IMR-90 (cell line): ENCODE results near the gene EDN3. TPM values are rescaled to one million over a fixed set of nuclear protein-coding genes. Genes with fewer than 3 reads are reported as not detected.

Experiments
- ATAC-seq: fragments of 200-7000 bp; cut with Tn5 transposase; 2 replicates; pipeline ENCODE4 v1.9.1; 2020; ENCODE audit warnings: low read depth, mild to moderate bottlenecking, moderate library complexity
- BruUV-seq: library from RNA; stranded (reverse); fragments of 400-500 nt; replicated peaks from 2 replicates; lab custom pipeline; 2021; lab: Mats Ljungman, UMichigan
- CTCF ChIA-PET: fragments of 300-600 bp; formaldehyde crosslinking; extraction: SDS; loops from one replicate; lab custom pipeline; 2021; ENCODE audit warnings: antibody characterized with exemption; lab: Yijun Ruan, JAX
- POLR2A ChIA-PET: fragments of 300-600 bp; sonication (Branson Sonifier 250); formaldehyde crosslinking; loops from one replicate; lab custom pipeline; 2022; ENCODE audit warnings: antibody characterized with exemption; ENCODE audit not compliant: unreplicated experiment; lab: Charles Lee
- DNase-seq: peaks from one replicate; pipeline ENCODE4 v3.0.0; 2013
- H2AFZ ChIP-seq: replicated peaks from 2 replicates; pipeline ENCODE3; 2013; ENCODE audit warnings: low read length, mild to moderate bottlenecking; ENCODE audit not compliant: poor library complexity
- H2AK5ac ChIP-seq: 2 replicates; pipeline ENCODE4 v1.6.1; 2013; ENCODE audit warnings: low read depth, low read length, inconsistent platforms
- H2AK9ac ChIP-seq: replicated peaks from 2 replicates; pipeline ENCODE3; 2013; ENCODE audit warnings: mild to moderate bottlenecking, low read depth, low read length, moderate library complexity; ENCODE audit not compliant: poor library complexity
- H2BK120ac ChIP-seq: 2 replicates; pipeline ENCODE4 v1.6.1; 2013; ENCODE audit warnings: low read depth, low read length, inconsistent platforms
- H2BK15ac ChIP-seq: 3 replicates; pipeline ENCODE4 v1.6.1; 2013; ENCODE audit warnings: low read depth, low read length, inconsistent platforms
- H2BK20ac ChIP-seq: 2 replicates; pipeline ENCODE4 v1.6.1; 2013; ENCODE audit warnings: low read depth, mild to moderate bottlenecking, inconsistent platforms, low read length, moderate library complexity
- H2BK5ac ChIP-seq: 2 replicates; pipeline ENCODE4 v1.6.1; 2013; ENCODE audit warnings: mild to moderate bottlenecking, low read depth, low read length, inconsistent platforms; ENCODE audit not compliant: poor library complexity, severe bottlenecking
- H3K14ac ChIP-seq: replicated peaks from 2 replicates; pipeline ENCODE4 v1.6.1; 2013; ENCODE audit warnings: low read depth, low read length, inconsistent platforms
- H3K18ac ChIP-seq: 2 replicates; pipeline ENCODE4 v1.6.1; 2013; ENCODE audit warnings: low read depth, low read length, control low read depth
- H3K23ac ChIP-seq: 2 replicates; pipeline ENCODE4 v1.6.1; 2013; ENCODE audit warnings: low read depth, low read length, inconsistent platforms
- H3K27ac ChIP-seq: 2 replicates; pipeline ENCODE4 v1.5.1; 2013; ENCODE audit warnings: mild to moderate bottlenecking, control low read depth, low read length; ENCODE audit not compliant: insufficient read depth
- H3K27me3 ChIP-seq: 2 replicates; pipeline ENCODE4 v1.6.1; 2013; ENCODE audit warnings: low read length; ENCODE audit not compliant: control insufficient read depth, insufficient read depth
- H3K36me3 ChIP-seq: 2 replicates; pipeline ENCODE4 v1.6.1; 2013; ENCODE audit warnings: low read length, mixed read lengths; ENCODE audit not compliant: control insufficient read depth, insufficient read depth
- H3K4ac ChIP-seq: 2 replicates; pipeline ENCODE4 v1.6.1; 2013; ENCODE audit warnings: low read depth, low read length, inconsistent platforms
- H3K4me1 ChIP-seq: 2 replicates; pipeline ENCODE4 v1.6.1; 2013; ENCODE audit warnings: low read length, mixed read lengths; ENCODE audit not compliant: control insufficient read depth, insufficient read depth
- H3K4me2 ChIP-seq: 2 replicates; pipeline ENCODE4 v1.6.1; 2013; ENCODE audit warnings: low read depth, mild to moderate bottlenecking, control low read depth, low read length, moderate library complexity
- H3K4me3 ChIP-seq: 2 replicates; pipeline ENCODE4 v1.5.1; 2013; ENCODE audit warnings: low read depth, mild to moderate bottlenecking, control low read depth, low read length, moderate library complexity; ENCODE audit not compliant: insufficient read depth
- H3K56ac ChIP-seq: 2 replicates; pipeline ENCODE4 v1.6.1; 2013; ENCODE audit warnings: low read length, inconsistent platforms; ENCODE audit not compliant: insufficient read depth; ENCODE audit errors: extremely low read depth
- H3K79me1 ChIP-seq, 2 experiments: 2 replicates each; pipeline ENCODE4 v1.6.1; 2013; ENCODE audit warnings: low read length in 2 of 2, inconsistent platforms in 1 of 2, low read depth in 1 of 2
- H3K9ac ChIP-seq: 2 replicates; pipeline ENCODE4 v1.6.1; 2013; ENCODE audit warnings: low read depth, low read length, control low read depth
- H3K9me1 ChIP-seq: 2 replicates; pipeline ENCODE4 v1.6.1; 2013; ENCODE audit warnings: low read length, inconsistent platforms; ENCODE audit not compliant: insufficient read depth
- H3K9me3 ChIP-seq: 2 replicates; pipeline ENCODE4 v1.6.1; 2013; ENCODE audit warnings: low read length; ENCODE audit not compliant: control insufficient read depth, insufficient read depth
- H4K20me1 ChIP-seq: 2 replicates; pipeline ENCODE4 v1.6.1; 2013; ENCODE audit warnings: low read length, inconsistent platforms; ENCODE audit not compliant: insufficient read depth
- H4K5ac ChIP-seq: 2 replicates; pipeline ENCODE4 v1.6.1; 2013; ENCODE audit warnings: mild to moderate bottlenecking, low read depth, low read length, control low read depth
- H4K8ac ChIP-seq, 2 experiments: 2 replicates each; pipeline ENCODE4 v1.6.1; 2013; ENCODE audit warnings: low read depth in 2 of 2, low read length in 2 of 2, control low read depth in 1 of 2, inconsistent platforms in 1 of 2
- H4K91ac ChIP-seq: 2 replicates; pipeline ENCODE4 v1.6.1; 2013; ENCODE audit warnings: low read depth, low read length, inconsistent platforms; ENCODE audit not compliant: insufficient read depth
- BHLHE40 ChIP-seq: fragments of 150-350 bp; IDR thresholded peaks from 2 replicates; pipeline ENCODE4 v1.6.1; 2016; ENCODE audit warnings: mild to moderate bottlenecking, low read depth, low read length
- CEBPB ChIP-seq: IDR thresholded peaks from 2 replicates; pipeline ENCODE4 v1.6.1; 2012; ENCODE audit warnings: low read depth, low read length, improper control_type of control experiment
- CHD1 ChIP-seq: IDR thresholded peaks from 2 replicates; pipeline ENCODE4 v1.6.1; 2012; ENCODE audit warnings: low read depth, low read length, improper control_type of control experiment
- CTCF ChIP-seq: conservative IDR thresholded peaks from 2 replicates; pipeline ENCODE4 v1.5.1; 2012; ENCODE audit warnings: mild to moderate bottlenecking, low read depth, low read length, improper control_type of control experiment
- ELK1 ChIP-seq: fragments of 150-350 bp; IDR thresholded peaks from 2 replicates; pipeline ENCODE4 v1.6.1; 2016; ENCODE audit warnings: low read depth, mild to moderate bottlenecking, low read length, moderate library complexity, borderline replicate concordance
- MAFK ChIP-seq: IDR thresholded peaks from 2 replicates; pipeline ENCODE4 v1.6.1; 2012; ENCODE audit warnings: low read depth, low read length, improper control_type of control experiment
- MAZ ChIP-seq: IDR thresholded peaks from 2 replicates; pipeline ENCODE4 v1.6.1; 2012; ENCODE audit warnings: low read depth, mild to moderate bottlenecking, low read length, improper control_type of control experiment, moderate library complexity, borderline replicate concordance
- NFE2L2 ChIP-seq: fragments of 150-350 bp; IDR thresholded peaks from 2 replicates; pipeline ENCODE4 v1.6.1; 2016; ENCODE audit warnings: low read depth, mild to moderate bottlenecking, low read length
- POLR2A ChIP-seq: IDR thresholded peaks from 2 replicates; pipeline ENCODE4 v1.6.1; 2012; ENCODE audit warnings: mild to moderate bottlenecking, low read depth, low read length
- RAD21 ChIP-seq: IDR thresholded peaks from 2 replicates; pipeline ENCODE4 v1.6.1; 2012; ENCODE audit warnings: low read length, improper control_type of control experiment
- RCOR1 ChIP-seq: IDR thresholded peaks from 2 replicates; pipeline ENCODE4 v1.6.1; 2012; ENCODE audit warnings: mild to moderate bottlenecking, low read length, improper control_type of control experiment; ENCODE audit not compliant: insufficient replicate concordance
- RFX5 ChIP-seq: IDR thresholded peaks from 2 replicates; pipeline ENCODE4 v1.8.0; 2012; ENCODE audit warnings: low read depth, mild to moderate bottlenecking, low read length, moderate library complexity
- SMC3 ChIP-seq: fragments of 150-350 bp; IDR thresholded peaks from 2 replicates; pipeline ENCODE4 v1.6.1; 2016; ENCODE audit warnings: low read depth, mild to moderate bottlenecking, antibody characterized with exemption, low read length, moderate library complexity
- USF2 ChIP-seq: fragments of 150-350 bp; IDR thresholded peaks from 2 replicates; pipeline ENCODE4 v1.6.1; 2017; ENCODE audit warnings: mild to moderate bottlenecking, antibody characterized with exemption, low read length, low read depth
- WGBS, 2 experiments: methylation state at CpG; one replicate each; pipeline versions ENCODE4 v1.1.5 to v1.1.7; 2013; ENCODE audit warnings: missing lambda C conversion rate in 2 of 2; ENCODE audit not compliant: insufficient read length in 1 of 2; ENCODE audit errors: extremely low coverage in 2 of 2; 5-methylcytosine and 5-hydroxymethylcytosine counted together
- dilution Hi-C: fragments of 300-500 bp; cut with HindIII; formaldehyde crosslinking; loops from one replicate; pipeline ENCODE4 v1.14.3; 2018; ENCODE audit warnings: low sequenced_read_pairs; ENCODE audit not compliant: unreplicated experiment
- in situ Hi-C: fragments of 300-500 bp; cut with MboI; formaldehyde crosslinking; loops from 3 replicates; pipeline ENCODE4 v1.14.3; 2019; ENCODE audit warnings: low sequenced_read_pairs, inconsistent platforms, mixed read lengths
- intact Hi-C: fragments of 100-400 bp; cut with micrococcal nuclease; formaldehyde crosslinking; loops from 2 replicates; pipeline ENCODE4 v1.10.0; 2022
- polyA plus RNA-seq, 3 experiments: library from polyadenylated mRNA; depleted of rRNA; stranded (reverse); fragments of >200 nt; gene quantifications; 2 replicates each; pipeline ENCODE4 v1.2.3, GENCODE V29; 2012; ENCODE audit warnings: low replicate concordance in 1 of 3
- total RNA-seq: library from RNA; depleted of rRNA; stranded (reverse); fragments of >200 nt; gene quantifications from 2 replicates; pipeline ENCODE4 v1.2.3, GENCODE V29; 2012

EDN3 gene
- total and polyA plus RNA-seq, 2 of the 4 experiments (the other 2 are of a cell fraction), result not detected

GRCh38 chr20:59364611-59365010 lies 64.2 kb downstream of the EDN3 start:
- H4K8ac ChIP-seq, result no peak overlapping the region
- no peak overlapping the region for H2BK20ac ChIP-seq
- no peak overlapping the region for H2AFZ ChIP-seq
- H3K4me2 ChIP-seq, result no peak overlapping the region
- no peaks in the 10 kb centered on the region for H3K9me1 ChIP-seq
- no peak overlapping the region for H2BK5ac ChIP-seq
- no peaks in the 10 kb centered on the region for H3K27me3 ChIP-seq
- no peak overlapping the region for H4K91ac ChIP-seq
- TF ChIP-seq ELK1 (no peak), SMC3 (no peak), NFE2L2 (no peak), RCOR1 (no peak), RAD21 (no peak), MAFK (no peak), USF2 (no peak), CHD1 (no peak), MAZ (no peak), CEBPB (no peak), RFX5 (no peak), POLR2A (no peak), BHLHE40 (no peak), CTCF (no peak)
- BruUV-seq, result no TSS peak
- H2AK5ac ChIP-seq, result no peak overlapping the region
- H3K4ac ChIP-seq, result no peak overlapping the region
- ChIA-PET POLR2A (no interaction called here), CTCF (no interaction called here)
- no peak overlapping the region for H4K5ac ChIP-seq
- intact Hi-C loops, result no loop called here
- no peak overlapping the region for H3K4me3 ChIP-seq
- no peaks in the 10 kb centered on the region for H3K36me3 ChIP-seq
- no peak overlapping the region for H3K56ac ChIP-seq
- ATAC-seq (no peak), DNase-seq (no peak)
- H3K4me1 ChIP-seq, result no peaks in the 10 kb centered on the region
- no peaks in the 10 kb centered on the region for H4K20me1 ChIP-seq
- no peak overlapping the region for H3K27ac ChIP-seq
- 54% methylated on average over 3 of the region's 6 CpGs; no CpG with 5 or more reads in 1 of the 2 experiments for whole genome bisulfite sequencing, 2 experiments
- H3K9ac ChIP-seq, result no peak overlapping the region
- no peak overlapping the region for H2AK9ac ChIP-seq
- H2BK15ac ChIP-seq, result no peak overlapping the region
- H2BK120ac ChIP-seq, result no peak overlapping the region
- H3K18ac ChIP-seq, result no peak overlapping the region
- in situ Hi-C loops, result no loop called here
- H3K79me1 ChIP-seq, result no peaks in the 10 kb centered on the region
- H3K14ac ChIP-seq, result no peak overlapping the region
- no peak overlapping the region for H3K23ac ChIP-seq
- H3K9me3 ChIP-seq, result peaks cover 8% of the 10 kb centered on the region; the same call in 1 of the 2 replicates
- dilution Hi-C loops, result no loop called here
